GM12873 (cell line): ENCODE results near the gene ABCE1.

Source experiments
- TF ChIP-seq, protein P1 (sequence below): IDR thresholded peaks from 2 replicates; pipeline ENCODE4 v1.5.1; 2012; ENCODE audit warnings: low read depth, mild to moderate bottlenecking, moderate library complexity, low read length, control low read depth; ENCODE audit not compliant: insufficient read depth; ENCODE audit errors: missing control alignments

Gene ABCE1

DNA sequence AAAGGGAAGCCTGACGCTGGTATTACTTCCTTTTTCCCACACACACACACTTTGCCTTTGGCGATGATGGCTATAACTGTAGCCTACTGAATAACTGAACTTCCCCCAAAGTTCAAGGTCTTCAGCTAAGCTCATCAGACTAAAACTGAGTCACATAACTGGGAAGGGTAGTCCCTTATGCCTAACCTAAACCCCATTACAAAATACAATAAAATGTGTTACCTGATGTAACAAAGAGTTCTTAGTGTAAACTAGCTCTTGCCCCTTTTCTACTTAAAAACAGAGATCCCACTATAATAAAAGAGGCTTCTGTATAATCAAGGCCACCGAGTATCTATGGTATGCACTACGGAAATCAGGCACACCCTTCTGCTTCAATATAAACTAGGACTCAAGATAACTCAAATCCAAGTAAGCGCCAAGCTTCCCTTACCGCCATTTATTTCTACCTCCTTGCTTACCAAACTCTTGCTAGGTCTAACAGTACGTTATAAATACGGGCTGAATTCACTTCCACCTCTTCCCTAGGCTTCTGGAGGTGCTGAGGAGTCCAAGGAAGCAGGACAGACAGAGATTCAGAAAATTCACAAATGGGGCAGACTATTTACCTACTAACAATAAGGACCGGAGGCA lies 79.9 kb downstream of the ABCE1 start:
- TF ChIP-seq, protein P1, sequence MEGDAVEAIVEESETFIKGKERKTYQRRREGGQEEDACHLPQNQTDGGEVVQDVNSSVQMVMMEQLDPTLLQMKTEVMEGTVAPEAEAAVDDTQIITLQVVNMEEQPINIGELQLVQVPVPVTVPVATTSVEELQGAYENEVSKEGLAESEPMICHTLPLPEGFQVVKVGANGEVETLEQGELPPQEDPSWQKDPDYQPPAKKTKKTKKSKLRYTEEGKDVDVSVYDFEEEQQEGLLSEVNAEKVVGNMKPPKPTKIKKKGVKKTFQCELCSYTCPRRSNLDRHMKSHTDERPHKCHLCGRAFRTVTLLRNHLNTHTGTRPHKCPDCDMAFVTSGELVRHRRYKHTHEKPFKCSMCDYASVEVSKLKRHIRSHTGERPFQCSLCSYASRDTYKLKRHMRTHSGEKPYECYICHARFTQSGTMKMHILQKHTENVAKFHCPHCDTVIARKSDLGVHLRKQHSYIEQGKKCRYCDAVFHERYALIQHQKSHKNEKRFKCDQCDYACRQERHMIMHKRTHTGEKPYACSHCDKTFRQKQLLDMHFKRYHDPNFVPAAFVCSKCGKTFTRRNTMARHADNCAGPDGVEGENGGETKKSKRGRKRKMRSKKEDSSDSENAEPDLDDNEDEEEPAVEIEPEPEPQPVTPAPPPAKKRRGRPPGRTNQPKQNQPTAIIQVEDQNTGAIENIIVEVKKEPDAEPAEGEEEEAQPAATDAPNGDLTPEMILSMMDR: no peak

DNA sequence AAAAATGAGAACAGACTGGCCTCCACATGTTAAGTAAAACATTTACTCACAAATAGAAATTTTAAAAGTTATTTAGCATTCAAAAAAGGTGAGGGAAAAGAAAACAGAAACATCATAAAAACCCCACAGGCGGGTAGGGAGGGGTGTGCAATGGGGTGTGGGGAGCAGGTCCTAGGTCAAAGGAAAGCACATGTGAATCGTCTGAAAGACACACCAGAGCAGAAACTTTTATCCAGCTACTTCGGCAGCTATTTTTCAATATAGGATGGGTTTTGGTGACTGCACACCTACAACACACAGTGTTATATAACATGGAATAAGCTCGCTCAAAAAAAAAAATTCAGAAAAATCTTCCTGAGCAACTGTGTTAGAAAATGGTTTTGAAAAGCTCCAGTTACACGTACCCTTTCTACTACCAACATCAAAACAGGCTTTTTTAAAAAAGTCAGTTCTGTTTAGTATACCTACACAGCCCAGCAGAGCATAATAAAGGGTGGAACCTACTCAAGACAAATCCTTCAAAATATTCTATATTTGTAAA lies 80.7 kb downstream of the ABCE1 start:
- TF ChIP-seq, protein P1: no peak
